DND-41 (cell line): ENCODE results near the gene DLG2.

ENCODE experiments used
- CTCF ChIP-seq: IDR thresholded peaks from 2 replicates; pipeline ENCODE4 v1.5.1; 2012; ENCODE audit warnings: borderline replicate concordance, low read length, moderate library complexity, mild to moderate bottlenecking; ENCODE audit not compliant: poor library complexity, severe bottlenecking; ENCODE audit errors: extremely low read depth
- EZH2 ChIP-seq: IDR thresholded peaks from 3 replicates; pipeline ENCODE4 v1.6.1; 2012; ENCODE audit warnings: borderline replicate concordance, low read depth, mild to moderate bottlenecking, moderate library complexity, low read length, inconsistent platforms; ENCODE audit not compliant: severe bottlenecking

DNA sequence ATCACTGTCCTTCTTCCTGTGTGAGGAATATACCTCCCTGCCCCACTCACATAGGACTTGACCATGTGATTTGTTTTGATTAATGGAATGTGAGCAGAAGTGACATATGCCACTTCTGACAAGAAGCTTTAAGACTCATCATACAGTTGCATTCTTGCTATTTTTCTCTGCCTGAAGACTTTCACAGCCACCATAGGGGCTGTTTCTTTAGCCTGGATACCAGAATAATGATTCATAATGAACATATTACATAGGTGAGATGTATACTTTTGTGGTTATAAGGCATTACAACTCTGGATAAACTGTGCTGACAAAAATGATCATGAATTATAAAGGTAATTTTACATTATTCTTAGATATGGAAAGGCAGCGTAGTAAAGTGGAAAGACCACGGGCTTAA, 798.0 kb downstream of the DLG2 start:
- TF ChIP-seq EZH2 (no peak), CTCF (no peak)
